H1 (cell line): ENCODE data around the gene PEPD. TPM values are rescaled to one million over a fixed set of nuclear protein-coding genes. Genes with fewer than 3 reads are reported as not detected.

Source experiments
- CTCF ChIA-PET: fragments of 300-600 bp; sonication (Branson Sonifier 250); formaldehyde crosslinking; loops from one replicate; lab custom pipeline; 2021; ENCODE audit not compliant: partially characterized antibody; lab: Charles Lee
- POLR2A ChIA-PET: fragments of 300-600 bp; sonication (Branson Sonifier 250); formaldehyde crosslinking; loops from one replicate; lab custom pipeline; 2021; ENCODE audit warnings: inconsistent platforms; ENCODE audit not compliant: partially characterized antibody; lab: Charles Lee
- DNase-seq, 2 experiments: peaks; one replicate each; pipeline versions ENCODE4 v3.0.0 to v3.0.0-alpha.2; 2010 to 2022; ENCODE audit warnings: low spot score in 2 of 2, low read depth in 1 of 2, mixed read lengths in 1 of 2
- FAIRE-seq: peaks from 2 replicates; lab custom pipeline; 2011; peaks lifted over from hg19 to GRCh38; lab: Jason Lieb, UNC
- H2AFZ ChIP-seq: 2 replicates; pipeline ENCODE4 v1.8.1; 2012; ENCODE audit warnings: low read length, inconsistent platforms
- H2AK5ac ChIP-seq: 2 replicates; pipeline ENCODE4 v1.6.1; 2013; ENCODE audit warnings: low read depth, low read length
- H2BK120ac ChIP-seq: replicated peaks from 2 replicates; pipeline ENCODE3; 2013; ENCODE audit warnings: low read depth, low read length, inconsistent platforms
- H2BK12ac ChIP-seq: 2 replicates; pipeline ENCODE4 v1.6.1; 2013; ENCODE audit warnings: low read depth, low read length
- H2BK15ac ChIP-seq: 2 replicates; pipeline ENCODE4 v1.6.1; 2013; ENCODE audit warnings: low read length
- H2BK20ac ChIP-seq: 2 replicates; pipeline ENCODE4 v1.6.1; 2013; ENCODE audit warnings: low read length
- H2BK5ac ChIP-seq: 2 replicates; pipeline ENCODE4 v1.6.1; 2013; ENCODE audit warnings: low read depth, low read length
- H3K14ac ChIP-seq: 2 replicates; pipeline ENCODE4 v1.6.1; 2013; ENCODE audit warnings: inconsistent platforms; ENCODE audit not compliant: insufficient read length
- H3K18ac ChIP-seq: 2 replicates; pipeline ENCODE4 v1.6.1; 2013; ENCODE audit warnings: low read length; ENCODE audit errors: extremely low read depth
- H3K23ac ChIP-seq: 2 replicates; pipeline ENCODE4 v1.6.1; 2013; ENCODE audit warnings: inconsistent platforms; ENCODE audit not compliant: insufficient read length
- H3K23me2 ChIP-seq: 2 replicates; pipeline ENCODE4 v1.6.1; 2013; ENCODE audit warnings: low read depth, low read length
- H3K27ac ChIP-seq: 2 replicates; pipeline ENCODE4 v1.6.1; 2011; ENCODE audit warnings: low read depth, low read length, inconsistent platforms
- H3K27me3 ChIP-seq, 4 experiments: replicated peaks in 1 of 4; 1 replicate in 1 of 4; 2 replicates in 3 of 4; pipeline versions ENCODE4 v1.6.1 to v1.8.1; 2011 to 2013; ENCODE audit warnings: low read length in 3 of 4, mild to moderate bottlenecking in 3 of 4, inconsistent platforms in 2 of 4, mixed read lengths in 2 of 4, moderate library complexity in 1 of 4; ENCODE audit not compliant: control insufficient read depth in 3 of 4, insufficient read depth in 3 of 4; ENCODE audit errors: extremely low read depth in 1 of 4
- H3K36me3 ChIP-seq, 4 experiments: 2 replicates each; pipeline versions ENCODE4 v1.6.1 to v1.8.1; 2011 to 2013; ENCODE audit warnings: mild to moderate bottlenecking in 4 of 4, low read length in 3 of 4, moderate library complexity in 2 of 4, control low read depth in 1 of 4, inconsistent platforms in 1 of 4; ENCODE audit not compliant: insufficient read depth in 4 of 4, control insufficient read depth in 2 of 4
- H3K4ac ChIP-seq: replicated peaks from 2 replicates; pipeline ENCODE3; 2013; ENCODE audit warnings: low read length, low read depth, mixed read lengths, inconsistent platforms; ENCODE audit not compliant: insufficient read length
- H3K4me1 ChIP-seq, 4 experiments: replicated peaks in 1 of 4; 1 replicate in 1 of 4; 2 replicates in 3 of 4; pipeline versions ENCODE4 v1.6.1 to v1.8.1; 2011 to 2013; ENCODE audit warnings: low read length in 3 of 4, inconsistent platforms in 2 of 4, mixed read lengths in 1 of 4; ENCODE audit not compliant: insufficient read depth in 4 of 4, control insufficient read depth in 3 of 4
- H3K4me2 ChIP-seq, 2 experiments: 2 replicates each; pipeline versions ENCODE4 v1.6.1 to v1.8.1; 2011 to 2013; ENCODE audit warnings: low read depth in 2 of 2, low read length in 2 of 2, control low read depth in 1 of 2, inconsistent platforms in 1 of 2, mild to moderate bottlenecking in 1 of 2; ENCODE audit not compliant: insufficient read depth in 1 of 2
- H3K4me3 ChIP-seq, 4 experiments: fragments of 200-600, 300-600 bp in 1 of 4; sonication (generic), shearing (Covaris generic), sonication (Bioruptor Twin) in 1 of 4; 2 replicates each; pipeline versions ENCODE4 v1.5.1 to v1.8.1; 2011 to 2016; ENCODE audit warnings: low read length in 4 of 4, low read depth in 3 of 4, control low read depth in 2 of 4, inconsistent platforms in 2 of 4, mild to moderate bottlenecking in 2 of 4, mixed read lengths in 1 of 4, moderate library complexity in 1 of 4; ENCODE audit not compliant: insufficient read depth in 2 of 4; ENCODE audit errors: extremely low read depth in 1 of 4
- H3K56ac ChIP-seq: replicated peaks from 2 replicates; pipeline ENCODE3; 2013; ENCODE audit warnings: low read depth, mild to moderate bottlenecking, mixed read lengths, low read length, inconsistent platforms; ENCODE audit not compliant: insufficient read length
- H3K79me1 ChIP-seq: 2 replicates; pipeline ENCODE4 v1.6.1; 2013; ENCODE audit warnings: low read depth, low read length, control low read depth
- H3K79me2 ChIP-seq, 2 experiments: 2 replicates each; pipeline versions ENCODE4 v1.6.1 to v1.8.1; 2012 to 2013; ENCODE audit warnings: low read length in 2 of 2, mild to moderate bottlenecking in 2 of 2, inconsistent platforms in 1 of 2; ENCODE audit not compliant: insufficient read depth in 2 of 2, control insufficient read depth in 1 of 2
- H3K9ac ChIP-seq, 4 experiments: replicated peaks in 1 of 4; 1 replicate in 1 of 4; 2 replicates in 3 of 4; pipeline versions ENCODE4 v1.6.1 to v1.8.1; 2011 to 2013; ENCODE audit warnings: low read depth in 3 of 4, low read length in 3 of 4, control low read depth in 2 of 4, mild to moderate bottlenecking in 2 of 4, moderate library complexity in 2 of 4, inconsistent platforms in 1 of 4; ENCODE audit errors: extremely low read depth in 1 of 4
- H3K9me3 ChIP-seq, 2 experiments: 2 replicates each; pipeline versions ENCODE4 v1.6.1 to v1.8.1; 2012 to 2013; ENCODE audit warnings: mild to moderate bottlenecking in 2 of 2, moderate library complexity in 2 of 2, control low read depth in 1 of 2, inconsistent platforms in 1 of 2, low read depth in 1 of 2, low read length in 1 of 2, mixed read lengths in 1 of 2; ENCODE audit not compliant: insufficient read depth in 2 of 2
- H4K20me1 ChIP-seq, 2 experiments: replicated peaks in 1 of 2; 2 replicates each; pipeline versions ENCODE3 to v1.8.1; 2011 to 2013; ENCODE audit warnings: inconsistent platforms in 2 of 2, low read length in 2 of 2, mild to moderate bottlenecking in 1 of 2; ENCODE audit not compliant: insufficient read depth in 2 of 2, control insufficient read depth in 1 of 2
- H4K5ac ChIP-seq: 2 replicates; pipeline ENCODE4 v1.6.1; 2013; ENCODE audit warnings: low read length, low read depth, mixed read lengths, inconsistent platforms; ENCODE audit not compliant: insufficient read length
- H4K8ac ChIP-seq: 2 replicates; pipeline ENCODE4 v1.8.0; 2013; ENCODE audit warnings: mild to moderate bottlenecking, moderate library complexity, low read length, inconsistent platforms; ENCODE audit not compliant: insufficient read depth; ENCODE audit errors: extremely low read depth
- H4K91ac ChIP-seq: replicated peaks from 2 replicates; pipeline ENCODE3; 2013; ENCODE audit warnings: low read length, mixed read lengths, inconsistent platforms; ENCODE audit not compliant: insufficient read length
- ATF3 ChIP-seq: IDR thresholded peaks from 2 replicates; pipeline ENCODE4 v1.6.1; 2011; ENCODE audit warnings: low read depth, mild to moderate bottlenecking, low read length; ENCODE audit not compliant: insufficient read depth
- CBX5 ChIP-seq: fragments of 300-800, 300-1000 bp; sonication (generic); IDR thresholded peaks from 2 replicates; pipeline ENCODE4 v1.7.1; 2016; ENCODE audit warnings: antibody characterized with exemption, low read length, low read depth
- GABPA ChIP-seq: IDR thresholded peaks from 2 replicates; pipeline ENCODE4 v1.6.1; 2011; ENCODE audit warnings: mild to moderate bottlenecking, low read length, moderate library complexity, borderline replicate concordance; ENCODE audit not compliant: insufficient read depth
- KDM1A ChIP-seq: fragments of 200-600, 300-600 bp; sonication (generic); IDR thresholded peaks from 2 replicates; pipeline ENCODE4 v1.7.1; 2016; ENCODE audit warnings: mild to moderate bottlenecking, low read length, borderline replicate concordance
- RAD21 ChIP-seq, 2 experiments: IDR thresholded peaks in 1 of 2; conservative IDR thresholded peaks in 1 of 2; 2 replicates each; pipeline ENCODE4 v1.6.1; 2011; ENCODE audit warnings: low read depth in 2 of 2, low read length in 2 of 2, improper control_type of control experiment in 1 of 2, inconsistent platforms in 1 of 2, mild to moderate bottlenecking in 1 of 2, moderate library complexity in 1 of 2
- RNF2 ChIP-seq: fragments of 200-900, 300-1000 bp; sonication (generic); IDR thresholded peaks from 2 replicates; pipeline ENCODE4 v1.7.1; 2016; ENCODE audit warnings: borderline replicate concordance, low read depth, mild to moderate bottlenecking, antibody characterized with exemption, low read length; ENCODE audit not compliant: poor library complexity, severe bottlenecking; ENCODE audit errors: missing control alignments
- RXRA ChIP-seq: IDR thresholded peaks from 2 replicates; pipeline ENCODE4 v1.6.1; 2011; ENCODE audit warnings: low read depth, mild to moderate bottlenecking, low read length, moderate library complexity; ENCODE audit not compliant: insufficient read depth
- SAP30 ChIP-seq: fragments of 300-600 bp; sonication (generic); IDR thresholded peaks from 2 replicates; pipeline ENCODE4 v1.7.1; 2012; ENCODE audit warnings: low read length, moderate library complexity, mild to moderate bottlenecking, inconsistent platforms; ENCODE audit not compliant: insufficient read depth, insufficient replicate concordance
- SP2 ChIP-seq: IDR thresholded peaks from 2 replicates; pipeline ENCODE4 v1.6.1; 2012; ENCODE audit warnings: mild to moderate bottlenecking, low read length, inconsistent platforms
- TEAD4 ChIP-seq: IDR thresholded peaks from 2 replicates; pipeline ENCODE4 v1.6.1; 2012; ENCODE audit warnings: low read depth, low read length, inconsistent platforms, mixed read lengths
- WGBS, 2 experiments: shearing (Covaris generic) in 1 of 2; methylation state at CpG; one replicate each; pipeline versions ENCODE4 v1.1.6 to v1.1.7; 2013 to 2015; ENCODE audit warnings: low lambda C conversion rate in 2 of 2, mixed read lengths in 2 of 2, inconsistent platforms in 1 of 2, low coverage in 1 of 2, missing lambda C conversion rate in 1 of 2; ENCODE audit not compliant: insufficient replicate concordance in 2 of 2, insufficient coverage in 1 of 2, insufficient read length in 1 of 2; ENCODE audit errors: extremely low coverage in 1 of 2, missing lambda C conversion rate in 1 of 2; 5-methylcytosine and 5-hydroxymethylcytosine counted together
- polyA plus RNA-seq, 7 experiments: library from polyadenylated mRNA; depleted of rRNA in 3 of 7; stranded (reverse) in 5 of 7; unstranded in 2 of 7; fragments of >200 nt in 5 of 7; fragments of 200-250 nt in 2 of 7; gene quantifications; 1 replicate in 5 of 7; 2 replicates in 1 of 7; 4 replicates in 1 of 7; pipeline versions ENCODE4 v1.2.1 to v1.2.3, GENCODE V29; 2011 to 2013; ENCODE audit warnings: missing spikeins in 2 of 7, mixed read lengths in 2 of 7
- total RNA-seq: library from RNA; stranded (reverse); fragmentation: NEBNext Ultra II Directional; extraction: Animal tissue kit (Norgen Biotek cat#: 25700); gene quantifications from 2 replicates; pipeline ENCODE4 v1.2.1, GENCODE V29; 2021

Gene PEPD
- total and polyA plus RNA-seq, 2 of the 8 experiments (the other 6 are each of a cell fraction or from before 2014, with no cell fraction given), result 84.1 to 178 TPM

GRCh38 chr19:33390908-33391630 lies 130.5 kb downstream of the PEPD start:
- Histone ChIP-seq H2AK5ac (no peak overlapping the region), H4K8ac (peak overlapping the region; percentile 43; the same call in 1 of the 2 replicates), H3K56ac (no peak overlapping the region), H3K4me1 (peaks cover 0 to 3% (median 1%) of the 10 kb centered on the region in 4 experiments; a peak in 3 of 7 replicates), H3K14ac (no peak overlapping the region), H3K23ac (no peak overlapping the region), H3K79me1 (peaks cover 7% of the 10 kb centered on the region; the same call in 1 of the 2 replicates), H2BK5ac (no peak overlapping the region), H3K36me3 (peaks cover 0 to 3% (median 0%) of the 10 kb centered on the region in 4 experiments; a peak in 1 of 8 replicates), H3K23me2 (no peaks in the 10 kb centered on the region), H4K91ac (no peak overlapping the region), H3K79me2 (peaks cover 0 to 3% of the 10 kb centered on the region in 2 experiments; a peak in 1 of 4 replicates), H2BK15ac (no peak overlapping the region), H3K27ac (no peak overlapping the region), H2BK20ac (no peak overlapping the region), H2AFZ (no peak overlapping the region), H3K9ac (no peak overlapping the region), H3K4me2 (no peak overlapping the region), H4K5ac (no peak overlapping the region), H4K20me1 (peaks cover 4 to 18% of the 10 kb centered on the region in 2 experiments), H3K4ac (no peak overlapping the region), H2BK120ac (no peak overlapping the region), H3K27me3 (no peaks in the 10 kb centered on the region), H3K18ac (no peak overlapping the region), H3K4me3 (no peak overlapping the region), H3K9me3 (no peaks in the 10 kb centered on the region), H2BK12ac (no peak overlapping the region)
- 91% methylated on average over 23 of the region's 24 CpGs; no CpG with 5 or more reads in 1 of the 2 experiments for WGBS, 2 experiments
- FAIRE-seq (no peak), DNase-seq (no peak)
- ChIA-PET CTCF (interaction anchor here (1.0 to 24.5 kb wide), 5 partner anchors 8 to 150 kb away, joined by 3 to 426 read pairs (median 6); no protein-coding TSS in a partner anchor), POLR2A (interaction anchor here (0.8 to 10.4 kb wide), 2 partner anchors 10 to 18 kb away, joined by 3 to 87 read pairs; partner anchors contain the start of gene CEBPG)
- TF ChIP-seq KDM1A, result no peak
- no peak for TF ChIP-seq GABPA
- no peak for TF ChIP-seq RNF2
- no peak for TF ChIP-seq SAP30
- no peak for TF ChIP-seq ATF3
- no peak for TF ChIP-seq RXRA
- no peak for TF ChIP-seq SP2
- no peak for TF ChIP-seq RAD21 (IDR thresholded peaks at IDR 0.05 in 1 of 2, conservative IDR thresholded peaks at IDR 0.05 in 1 of 2; ENCODE audit: low read depth in 2 of 2, low read length in 2 of 2)
- no peak for TF ChIP-seq CBX5
- TF ChIP-seq TEAD4, result no peak
